Measurements from ENCODE around the gene CES3.

DNA sequence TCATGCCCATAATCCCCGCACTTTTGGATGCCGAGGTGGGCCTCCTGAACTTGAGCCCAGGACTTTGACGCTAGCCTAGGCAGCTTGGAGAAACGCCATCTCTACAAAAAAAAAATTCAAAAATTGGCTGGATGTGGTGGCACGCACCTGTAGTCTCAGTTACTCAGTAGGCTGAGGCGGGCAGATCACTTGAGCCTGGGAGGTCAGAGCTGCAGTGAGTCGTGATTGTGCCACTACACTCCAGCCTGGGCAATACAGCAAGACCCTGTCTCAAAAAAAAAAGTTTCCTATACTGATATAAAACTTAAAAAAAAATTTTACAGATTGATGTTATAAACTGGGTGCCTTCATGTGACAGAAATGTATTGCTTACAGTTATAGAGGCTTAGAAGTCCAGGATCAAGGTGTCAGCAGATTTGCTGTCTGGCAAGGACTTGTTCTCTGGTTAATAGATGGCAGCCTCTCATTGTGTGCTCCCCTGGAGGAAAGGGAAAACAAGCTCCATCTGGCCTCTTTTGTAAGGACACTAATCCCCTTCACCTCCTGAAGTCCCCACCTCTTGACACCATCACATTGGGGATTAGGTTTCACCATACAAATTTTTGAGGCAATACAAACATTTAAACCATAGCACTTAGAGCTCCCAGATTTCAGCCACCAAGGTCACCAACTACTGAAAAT is 8.5 kb upstream of the CES3 start:
- TF ChIP-seq, protein P1, sequence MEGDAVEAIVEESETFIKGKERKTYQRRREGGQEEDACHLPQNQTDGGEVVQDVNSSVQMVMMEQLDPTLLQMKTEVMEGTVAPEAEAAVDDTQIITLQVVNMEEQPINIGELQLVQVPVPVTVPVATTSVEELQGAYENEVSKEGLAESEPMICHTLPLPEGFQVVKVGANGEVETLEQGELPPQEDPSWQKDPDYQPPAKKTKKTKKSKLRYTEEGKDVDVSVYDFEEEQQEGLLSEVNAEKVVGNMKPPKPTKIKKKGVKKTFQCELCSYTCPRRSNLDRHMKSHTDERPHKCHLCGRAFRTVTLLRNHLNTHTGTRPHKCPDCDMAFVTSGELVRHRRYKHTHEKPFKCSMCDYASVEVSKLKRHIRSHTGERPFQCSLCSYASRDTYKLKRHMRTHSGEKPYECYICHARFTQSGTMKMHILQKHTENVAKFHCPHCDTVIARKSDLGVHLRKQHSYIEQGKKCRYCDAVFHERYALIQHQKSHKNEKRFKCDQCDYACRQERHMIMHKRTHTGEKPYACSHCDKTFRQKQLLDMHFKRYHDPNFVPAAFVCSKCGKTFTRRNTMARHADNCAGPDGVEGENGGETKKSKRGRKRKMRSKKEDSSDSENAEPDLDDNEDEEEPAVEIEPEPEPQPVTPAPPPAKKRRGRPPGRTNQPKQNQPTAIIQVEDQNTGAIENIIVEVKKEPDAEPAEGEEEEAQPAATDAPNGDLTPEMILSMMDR (IDR thresholded peaks at IDR 0.05), result no peak
- no peak for TF ChIP-seq ZFX (IDR thresholded peaks at IDR 0.05; ENCODE audit: borderline replicate concordance)
